Memory B cell (primary cell): Measurements from ENCODE around the gene MARK4.

Experiments used
- ATAC-seq: fragments of 150-1000 bp; cut with Tn5 transposase; 2 replicates; pipeline ENCODE4 v1.10.0; 2021; ENCODE audit warnings: low read depth, mild to moderate bottlenecking, moderate library complexity
- DNase-seq, 2 donors: peaks; one replicate each; pipeline ENCODE4 v3.0.0; 2022; ENCODE audit warnings: low spot score in 2 of 2
- H3K27ac Mint-ChIP-seq: one replicate; pipeline ENCODE4 v1.8.0; 2022; ENCODE audit warnings: mild to moderate bottlenecking, moderate library complexity, mixed read lengths
- H3K27me3 Mint-ChIP-seq: one replicate; pipeline ENCODE4 v1.8.0; 2022; ENCODE audit warnings: mixed read lengths
- H3K36me3 Mint-ChIP-seq: one replicate; pipeline ENCODE4 v1.8.0; 2022; ENCODE audit warnings: mild to moderate bottlenecking, mixed read lengths
- H3K4me1 Mint-ChIP-seq: one replicate; pipeline ENCODE4 v1.8.0; 2022; ENCODE audit warnings: mixed read lengths
- H3K4me3 Mint-ChIP-seq: one replicate; pipeline ENCODE4 v1.8.0; 2022; ENCODE audit warnings: mild to moderate bottlenecking, moderate library complexity, mixed read lengths
- H3K9me3 Mint-ChIP-seq: one replicate; pipeline ENCODE4 v1.8.0; 2022; ENCODE audit warnings: mixed read lengths

MARK4 gene

GRCh38 chr19:45271098-45271734 lies 20.1 kb downstream of the MARK4 start:
- Mint-ChIP-seq H3K36me3 (peaks cover 19% of the 10 kb centered on the region), H3K4me1 (no peaks in the 10 kb centered on the region), H3K4me3 (no peak overlapping the region), H3K27me3 (no peaks in the 10 kb centered on the region), H3K9me3 (no peaks in the 10 kb centered on the region), H3K27ac (no peak overlapping the region)
- ATAC-seq (no peak), DNase-seq (no peak)

- H3K27me3 Mint-ChIP-seq = no peaks in the 10 kb centered on the region
- H3K9me3 Mint-ChIP-seq = no peaks in the 10 kb centered on the region
- no peaks in the 10 kb centered on the region for H3K4me1 Mint-ChIP-seq
- DNase-seq (no peak), ATAC-seq (no peak)
- H3K36me3 Mint-ChIP-seq = peaks cover 20% of the 10 kb centered on the region
- no peak overlapping the region for H3K27ac Mint-ChIP-seq
- H3K4me3 Mint-ChIP-seq = no peak overlapping the region
Measured at GRCh38 chr19:45271735-45272108, 20.7 kb downstream of the MARK4 start.

DNA sequence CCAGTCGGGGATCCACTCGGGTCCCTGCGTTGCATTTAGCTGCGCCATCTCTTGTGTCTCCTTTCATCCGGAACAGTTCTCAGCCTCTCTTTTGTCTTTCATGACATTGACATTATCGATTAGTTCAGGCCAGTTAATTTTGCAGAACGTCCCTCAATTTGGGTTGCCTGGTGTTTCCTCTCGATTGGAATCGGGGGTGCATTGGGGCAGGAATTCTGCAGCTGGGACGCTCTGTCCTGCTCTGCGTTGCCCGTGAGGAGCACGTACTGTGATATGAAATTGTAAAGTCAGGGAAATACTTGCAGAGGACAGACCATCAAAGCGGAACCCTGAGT lies 22.4 kb downstream of the MARK4 start:
- no peak overlapping the region for H3K27ac Mint-ChIP-seq

GRCh38 chr19:45275370-45275971 lies 24.4 kb downstream of the MARK4 start:
- Mint-ChIP-seq H3K36me3 (peaks cover 30% of the 10 kb centered on the region), H3K27me3 (no peaks in the 10 kb centered on the region), H3K4me3 (no peak overlapping the region), H3K9me3 (no peaks in the 10 kb centered on the region), H3K4me1 (no peaks in the 10 kb centered on the region), H3K27ac (no peak overlapping the region)
- DNase-seq (no peak), ATAC-seq (no peak)

More for the DNA sequence above, 22.4 kb downstream of the MARK4 start:
- DNase-seq (no peak), ATAC-seq (no peak)
- H3K4me3 Mint-ChIP-seq = no peak overlapping the region
- H3K4me1 Mint-ChIP-seq = no peaks in the 10 kb centered on the region
- no peaks in the 10 kb centered on the region for H3K9me3 Mint-ChIP-seq
- no peaks in the 10 kb centered on the region for H3K27me3 Mint-ChIP-seq
- peaks cover 24% of the 10 kb centered on the region for H3K36me3 Mint-ChIP-seq

DNA sequence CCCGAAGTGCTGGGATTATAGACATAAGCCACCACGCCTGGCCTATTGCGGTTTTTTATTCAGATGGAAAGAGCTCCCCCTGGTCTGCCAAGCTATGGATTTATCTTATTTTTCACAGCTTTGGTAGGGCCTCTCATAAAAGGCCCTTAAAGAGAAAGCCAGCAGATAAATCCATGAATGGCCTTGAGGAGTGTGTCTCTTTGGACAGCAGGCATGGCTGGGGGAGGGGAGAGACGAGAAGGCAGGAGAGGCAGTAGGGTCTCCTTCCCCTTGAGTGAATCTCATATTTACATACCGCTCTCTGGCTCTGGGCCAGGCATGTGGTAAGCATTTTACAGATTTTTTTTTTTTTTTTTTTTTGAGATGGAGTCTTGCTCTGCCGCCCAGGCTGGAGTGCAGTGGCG lies 25.2 kb downstream of the MARK4 start:
- ATAC-seq (no peak), DNase-seq (no peak)
- no peaks in the 10 kb centered on the region for H3K27me3 Mint-ChIP-seq
- no peak overlapping the region for H3K4me3 Mint-ChIP-seq
- H3K36me3 Mint-ChIP-seq = peaks cover 32% of the 10 kb centered on the region
- H3K9me3 Mint-ChIP-seq = no peaks in the 10 kb centered on the region
- H3K27ac Mint-ChIP-seq = no peak overlapping the region
- H3K4me1 Mint-ChIP-seq = no peaks in the 10 kb centered on the region

DNA sequence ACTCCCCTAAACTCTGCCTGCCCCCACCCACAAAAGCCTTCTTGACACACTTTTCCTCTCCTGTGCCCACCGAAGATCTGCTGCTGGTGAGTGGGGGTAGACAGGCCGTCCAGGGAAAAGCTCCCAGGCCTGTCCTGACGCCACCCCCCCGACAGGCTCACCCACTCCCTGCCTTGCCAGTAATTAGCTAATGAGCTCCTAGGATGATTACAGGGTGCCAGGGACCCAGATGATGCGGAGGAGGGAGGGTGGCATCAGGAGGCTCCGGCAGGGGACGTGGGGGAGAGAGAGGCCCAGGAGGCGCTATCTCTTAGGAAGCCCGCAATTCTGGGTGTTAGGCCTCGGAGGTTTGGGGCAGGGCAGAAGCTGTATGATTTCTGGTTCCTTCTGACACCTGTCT lies 27.0 kb downstream of the MARK4 start:
- no peaks in the 10 kb centered on the region for H3K9me3 Mint-ChIP-seq
- ATAC-seq (no peak), DNase-seq (no peak)
- H3K36me3 Mint-ChIP-seq = peaks cover 27% of the 10 kb centered on the region
- no peak overlapping the region for H3K4me3 Mint-ChIP-seq
- no peak overlapping the region for H3K27ac Mint-ChIP-seq
- no peaks in the 10 kb centered on the region for H3K4me1 Mint-ChIP-seq
- no peaks in the 10 kb centered on the region for H3K27me3 Mint-ChIP-seq

DNA sequence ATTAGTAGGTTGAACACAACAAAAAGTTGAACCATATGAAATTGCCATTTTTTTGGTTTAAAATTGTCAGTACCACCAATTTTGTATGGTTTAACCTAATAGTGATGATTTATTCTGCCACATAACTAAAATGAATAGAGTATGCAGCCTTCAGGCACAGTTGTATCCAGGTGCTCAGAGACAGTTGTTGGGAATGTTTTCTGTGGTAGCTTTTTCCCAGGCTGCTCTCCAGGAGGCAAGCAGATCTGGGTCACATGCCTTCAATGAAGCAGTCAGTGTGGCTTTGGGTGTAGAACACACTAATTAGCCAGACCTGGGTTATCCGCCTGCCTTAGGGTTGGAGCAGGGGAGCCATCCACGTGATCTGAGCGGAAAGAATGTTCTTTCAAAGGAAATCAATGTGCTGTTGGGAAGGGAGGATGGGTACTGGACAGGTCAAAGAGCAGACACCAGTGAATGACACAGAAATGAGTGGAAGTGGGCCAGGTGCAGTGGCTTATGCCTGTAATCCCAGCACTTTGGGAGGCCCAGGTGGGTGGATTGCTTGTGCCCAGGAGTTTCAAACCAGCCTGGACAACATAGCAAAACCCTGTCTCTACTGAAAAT lies 28.6 kb downstream of the MARK4 start:
- Mint-ChIP-seq H3K27me3 (no peaks in the 10 kb centered on the region), H3K27ac (no peak overlapping the region), H3K4me1 (no peaks in the 10 kb centered on the region), H3K36me3 (peaks cover 27% of the 10 kb centered on the region), H3K9me3 (no peaks in the 10 kb centered on the region), H3K4me3 (no peak overlapping the region)
- DNase-seq = no peak
- no peak for ATAC-seq

DNA sequence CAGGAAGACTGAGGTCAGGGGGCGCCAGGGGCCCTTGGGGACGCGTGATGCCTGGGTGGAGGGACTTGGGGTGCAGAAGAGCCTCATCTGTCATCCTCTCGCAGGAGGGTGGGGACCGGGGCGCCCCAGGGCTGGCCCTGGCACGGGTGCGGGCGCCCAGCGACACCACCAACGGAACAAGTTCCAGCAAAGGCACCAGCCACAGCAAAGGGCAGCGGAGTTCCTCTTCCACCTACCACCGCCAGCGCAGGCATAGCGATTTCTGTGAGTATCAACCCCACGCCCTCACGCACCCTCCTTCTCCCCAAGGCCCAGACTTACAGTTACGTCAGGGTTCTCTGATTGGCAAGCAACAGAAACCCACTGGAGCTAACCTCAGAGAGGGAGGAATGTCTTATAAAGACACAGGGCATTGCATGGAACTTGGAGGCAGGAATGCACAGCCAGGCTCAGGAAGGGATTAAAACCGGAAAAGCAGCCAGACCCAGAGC lies 29.4 kb downstream of the MARK4 start:
- H3K27ac Mint-ChIP-seq = no peak overlapping the region
- peaks cover 25% of the 10 kb centered on the region for H3K36me3 Mint-ChIP-seq
- H3K4me3 Mint-ChIP-seq = no peak overlapping the region
- ATAC-seq = no peak
- no peak for DNase-seq
- no peaks in the 10 kb centered on the region for H3K27me3 Mint-ChIP-seq
- H3K4me1 Mint-ChIP-seq = no peaks in the 10 kb centered on the region
- no peaks in the 10 kb centered on the region for H3K9me3 Mint-ChIP-seq

DNA sequence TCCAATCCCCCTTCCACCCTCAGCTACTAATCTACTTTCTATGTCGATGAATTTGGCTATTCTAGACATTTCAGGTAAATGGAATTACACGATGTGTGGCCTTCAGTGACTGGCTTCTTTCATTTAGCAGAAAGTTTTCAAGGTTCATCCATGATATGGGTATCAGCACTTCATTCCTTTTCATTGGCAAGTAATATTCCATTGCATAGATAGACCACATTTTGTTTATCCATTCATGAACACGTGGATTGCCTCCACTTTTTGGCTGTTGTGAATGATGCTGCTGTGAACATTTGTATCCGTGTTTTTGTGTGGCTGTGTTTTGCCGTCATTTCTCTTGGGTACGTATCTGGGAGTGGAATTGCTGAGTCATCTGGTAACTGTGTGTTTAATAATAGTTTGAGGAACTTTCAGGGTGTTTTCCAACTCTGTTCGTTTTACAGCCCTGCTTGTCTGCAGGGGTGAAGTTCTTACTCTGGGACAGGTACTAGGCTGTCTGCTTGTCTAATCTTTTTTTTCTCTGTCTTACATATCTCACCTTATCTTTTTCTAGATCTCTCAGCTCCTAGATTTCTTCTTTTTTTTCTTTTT lies 32.5 kb downstream of the MARK4 start:
- no peak for ATAC-seq
- H3K4me1 Mint-ChIP-seq = no peaks in the 10 kb centered on the region
- DNase-seq = no peak
- H3K9me3 Mint-ChIP-seq = no peaks in the 10 kb centered on the region
- H3K27me3 Mint-ChIP-seq = no peaks in the 10 kb centered on the region
- no peak overlapping the region for H3K27ac Mint-ChIP-seq
- H3K36me3 Mint-ChIP-seq = peaks cover 25% of the 10 kb centered on the region
- H3K4me3 Mint-ChIP-seq = no peak overlapping the region

DNA sequence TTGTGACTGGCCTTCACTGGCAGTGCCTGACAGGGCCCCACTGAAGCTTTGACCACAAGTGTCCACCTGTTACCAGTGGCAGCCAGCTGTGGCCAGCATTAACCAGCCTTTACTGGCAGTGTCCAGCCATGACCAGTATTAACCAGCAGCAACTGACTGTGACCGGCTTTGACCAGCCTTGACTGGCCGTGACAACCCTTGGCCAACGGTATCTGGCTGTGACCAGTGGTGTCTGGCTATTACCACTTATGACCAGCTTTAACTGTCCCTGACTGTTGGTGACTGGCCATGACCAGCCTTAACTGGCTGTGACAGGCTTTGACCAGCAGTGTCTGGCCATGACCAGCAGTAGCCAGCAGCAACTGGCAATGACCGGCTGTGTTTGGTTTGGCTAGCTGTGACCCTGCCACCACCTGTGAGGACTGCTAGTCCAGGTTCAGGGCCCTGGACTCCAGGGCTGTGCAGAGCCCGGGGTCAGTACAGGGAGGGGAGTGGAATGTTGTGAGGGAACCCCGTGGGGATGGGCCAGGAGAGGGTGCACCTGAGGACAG lies 39.4 kb downstream of the MARK4 start:
- no peak for DNase-seq
- H3K27me3 Mint-ChIP-seq = no peaks in the 10 kb centered on the region
- H3K36me3 Mint-ChIP-seq = peaks cover 42% of the 10 kb centered on the region
- no peak overlapping the region for H3K27ac Mint-ChIP-seq
- peaks cover 1% of the 10 kb centered on the region for H3K9me3 Mint-ChIP-seq
- H3K4me3 Mint-ChIP-seq = no peak overlapping the region
- ATAC-seq = no peak
- H3K4me1 Mint-ChIP-seq = no peaks in the 10 kb centered on the region

DNA sequence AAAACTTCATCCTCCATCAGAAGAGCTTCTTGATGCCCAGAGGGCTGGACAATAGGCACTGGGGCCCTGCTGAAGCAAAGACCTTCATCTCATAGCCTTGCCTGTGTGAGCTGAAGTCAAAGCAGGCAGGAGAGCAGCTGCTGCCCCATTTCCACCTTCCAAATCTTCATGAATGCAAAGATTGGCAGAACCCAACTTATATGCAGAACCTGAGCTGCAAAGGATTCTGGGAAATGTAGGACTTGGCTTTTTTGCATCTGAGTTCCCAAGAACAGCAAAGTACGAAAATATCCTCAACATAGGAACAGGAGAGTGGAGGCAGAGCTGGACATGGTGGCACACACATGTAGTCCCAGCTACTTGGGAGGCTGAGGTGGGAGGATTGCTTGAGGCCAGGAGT lies 40.8 kb downstream of the MARK4 start:
- ATAC-seq (no peak), DNase-seq (no peak)
- Mint-ChIP-seq H3K27me3 (no peaks in the 10 kb centered on the region), H3K4me3 (no peak overlapping the region), H3K36me3 (peaks cover 43% of the 10 kb centered on the region), H3K4me1 (no peaks in the 10 kb centered on the region), H3K9me3 (peaks cover 1% of the 10 kb centered on the region), H3K27ac (no peak overlapping the region)

DNA sequence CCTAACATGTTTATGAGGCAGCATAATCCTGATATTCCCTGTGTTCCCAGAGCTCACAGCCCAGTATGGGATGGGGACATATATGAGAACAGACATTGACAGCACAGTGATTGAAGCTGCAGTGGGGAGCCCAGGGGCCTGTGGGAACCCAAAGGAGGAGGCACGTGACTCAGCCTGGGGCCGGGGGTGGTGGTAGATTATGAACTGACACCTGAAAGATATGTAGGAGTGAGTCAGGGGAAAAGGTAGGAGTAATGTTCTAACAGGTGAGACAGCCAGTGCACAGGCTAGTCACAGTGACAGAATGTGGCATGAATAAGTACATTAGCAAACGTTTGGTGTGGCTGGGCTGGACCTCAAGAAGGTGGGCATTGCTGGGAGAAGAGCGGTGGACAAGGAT lies 42.6 kb downstream of the MARK4 start:
- Mint-ChIP-seq H3K9me3 (peaks cover 1% of the 10 kb centered on the region), H3K4me1 (no peaks in the 10 kb centered on the region), H3K27me3 (no peaks in the 10 kb centered on the region), H3K4me3 (no peak overlapping the region), H3K36me3 (peaks cover 50% of the 10 kb centered on the region), H3K27ac (no peak overlapping the region)
- DNase-seq (no peak), ATAC-seq (no peak)

GRCh38 chr19:45294291-45295029 lies 43.4 kb downstream of the MARK4 start:
- Mint-ChIP-seq H3K27ac (no peak overlapping the region), H3K27me3 (no peaks in the 10 kb centered on the region), H3K4me3 (no peak overlapping the region), H3K36me3 (peaks cover 54% of the 10 kb centered on the region), H3K9me3 (peaks cover 1% of the 10 kb centered on the region), H3K4me1 (no peaks in the 10 kb centered on the region)
- ATAC-seq (no peak), DNase-seq (no peak)

GRCh38 chr19:45295873-45296272 lies 44.8 kb downstream of the MARK4 start:
- Mint-ChIP-seq H3K27ac (no peak overlapping the region), H3K4me1 (no peaks in the 10 kb centered on the region), H3K4me3 (no peak overlapping the region), H3K9me3 (peaks cover 1% of the 10 kb centered on the region), H3K36me3 (peaks cover 58% of the 10 kb centered on the region), H3K27me3 (no peaks in the 10 kb centered on the region)
- DNase-seq = no peak
- ATAC-seq = no peak
